MM.1S (cell line): ENCODE results near the gene LEF1.

Source experiments
- DNase-seq: peaks from one replicate; pipeline ENCODE4 v3.0.0-alpha.2; 2015
- H2AFZ ChIP-seq: fragments of 300-600 bp; sonication (generic); 2 replicates; pipeline ENCODE4 v1.6.0; 2016; ENCODE audit warnings: antibody characterized with exemption, low read length
- H3F3A ChIP-seq: fragments of 300-600 bp; sonication (generic); 2 replicates; pipeline ENCODE4 v1.6.1; 2016; ENCODE audit warnings: mild to moderate bottlenecking, antibody characterized with exemption, low read length, moderate library complexity, mixed read lengths; ENCODE audit not compliant: insufficient read depth
- H3K27ac ChIP-seq: fragments of 300-600 bp; sonication (generic); 2 replicates; pipeline ENCODE4 v1.5.1; 2016; ENCODE audit warnings: mild to moderate bottlenecking, low read length
- H3K27me3 ChIP-seq: fragments of 300-600 bp; sonication (generic); replicated peaks from 2 replicates; pipeline ENCODE4 v1.6.0; 2016; ENCODE audit warnings: low read length; ENCODE audit not compliant: insufficient read depth
- H3K36me3 ChIP-seq: fragments of 300-600 bp; sonication (generic); replicated peaks from 2 replicates; pipeline ENCODE4 v1.6.1; 2016; ENCODE audit warnings: mild to moderate bottlenecking, low read length, mixed read lengths; ENCODE audit not compliant: insufficient read depth
- H3K4me1 ChIP-seq: fragments of 300-600 bp; sonication (generic); 2 replicates; pipeline ENCODE4 v1.6.1; 2016; ENCODE audit warnings: low read length, mixed read lengths
- H3K4me2 ChIP-seq: fragments of 300-600 bp; sonication (generic); 2 replicates; pipeline ENCODE4 v1.6.0; 2016; ENCODE audit warnings: low read depth, low read length
- H3K4me3 ChIP-seq: fragments of 300-600 bp; sonication (generic); 2 replicates; pipeline ENCODE4 v1.5.1; 2016; ENCODE audit warnings: low read length, mixed read lengths
- H3K79me2 ChIP-seq: fragments of 300-600 bp; sonication (generic); 2 replicates; pipeline ENCODE4 v1.6.1; 2016; ENCODE audit warnings: mixed run types, low read length, mixed read lengths
- H3K9ac ChIP-seq: fragments of 300-600 bp; sonication (generic); 2 replicates; pipeline ENCODE4 v1.6.1; 2016; ENCODE audit warnings: low read length, mixed read lengths
- H3K9me2 ChIP-seq: fragments of 300-600 bp; sonication (generic); replicated peaks from 2 replicates; pipeline ENCODE4 v1.6.1; 2016; ENCODE audit warnings: mild to moderate bottlenecking, low read length, mixed read lengths; ENCODE audit not compliant: insufficient read depth
- H3K9me3 ChIP-seq: fragments of 300-600 bp; sonication (generic); replicated peaks from 2 replicates; pipeline ENCODE4 v1.6.1; 2016; ENCODE audit warnings: mild to moderate bottlenecking, low read length, mixed read lengths; ENCODE audit not compliant: insufficient read depth
- H4K20me1 ChIP-seq: fragments of 300-600 bp; sonication (generic); 2 replicates; pipeline ENCODE4 v1.6.1; 2016; ENCODE audit warnings: mild to moderate bottlenecking, low read length, moderate library complexity, mixed read lengths; ENCODE audit not compliant: insufficient read depth
- EZH2 ChIP-seq: fragments of 300-600 bp; sonication (generic); optimal IDR thresholded peaks from 2 replicates; pipeline ENCODE3; 2017; ENCODE audit warnings: low read depth, mild to moderate bottlenecking, antibody characterized with exemption, low read length, mixed read lengths
- EZH2phosphoT487 ChIP-seq: fragments of 300-600 bp; sonication (generic); IDR thresholded peaks from 2 replicates; pipeline ENCODE4 v1.6.1; 2018; ENCODE audit warnings: antibody characterized with exemption, low read length
- TF ChIP-seq, protein P1 (sequence below): fragments of 300-600 bp; sonication (generic); IDR thresholded peaks from 2 replicates; pipeline ENCODE4 v1.5.1; 2016; ENCODE audit warnings: antibody characterized with exemption, low read length, mixed read lengths

Gene LEF1

DNA sequence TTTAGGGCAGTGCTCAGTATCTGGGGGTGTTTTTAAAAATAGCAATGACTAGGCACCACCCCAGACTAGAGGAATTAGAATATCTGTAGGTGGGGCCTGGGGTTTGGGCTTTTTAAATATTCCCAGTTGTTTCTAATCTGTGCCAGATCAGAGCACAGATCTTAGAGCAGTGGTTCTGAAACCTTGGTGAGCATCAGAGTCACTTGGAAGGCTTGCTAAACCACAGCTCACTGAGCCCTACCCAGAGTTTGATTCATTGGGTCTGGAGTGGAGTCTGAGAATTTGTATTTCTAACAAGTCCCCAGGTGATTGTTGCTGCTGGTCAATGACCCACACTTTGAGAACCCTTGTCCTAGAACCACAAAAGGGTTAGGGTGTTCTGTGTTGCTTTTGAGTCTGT lies 162.4 kb downstream of the LEF1 start:
- Histone ChIP-seq H3K9ac (no peak overlapping the region), H4K20me1 (no peaks in the 10 kb centered on the region), H3K27me3 (no peaks in the 10 kb centered on the region), H2AFZ (no peak overlapping the region), H3F3A (no peaks in the 10 kb centered on the region), H3K9me3 (no peaks in the 10 kb centered on the region), H3K79me2 (peaks cover 74% of the 10 kb centered on the region), H3K36me3 (peaks cover 3% of the 10 kb centered on the region; the same call in 1 of the 2 replicates), H3K9me2 (no peaks in the 10 kb centered on the region), H3K4me3 (no peak overlapping the region), H3K27ac (no peak overlapping the region), H3K4me1 (peaks cover 4% of the 10 kb centered on the region), H3K4me2 (no peak overlapping the region)
- TF ChIP-seq, protein P1, sequence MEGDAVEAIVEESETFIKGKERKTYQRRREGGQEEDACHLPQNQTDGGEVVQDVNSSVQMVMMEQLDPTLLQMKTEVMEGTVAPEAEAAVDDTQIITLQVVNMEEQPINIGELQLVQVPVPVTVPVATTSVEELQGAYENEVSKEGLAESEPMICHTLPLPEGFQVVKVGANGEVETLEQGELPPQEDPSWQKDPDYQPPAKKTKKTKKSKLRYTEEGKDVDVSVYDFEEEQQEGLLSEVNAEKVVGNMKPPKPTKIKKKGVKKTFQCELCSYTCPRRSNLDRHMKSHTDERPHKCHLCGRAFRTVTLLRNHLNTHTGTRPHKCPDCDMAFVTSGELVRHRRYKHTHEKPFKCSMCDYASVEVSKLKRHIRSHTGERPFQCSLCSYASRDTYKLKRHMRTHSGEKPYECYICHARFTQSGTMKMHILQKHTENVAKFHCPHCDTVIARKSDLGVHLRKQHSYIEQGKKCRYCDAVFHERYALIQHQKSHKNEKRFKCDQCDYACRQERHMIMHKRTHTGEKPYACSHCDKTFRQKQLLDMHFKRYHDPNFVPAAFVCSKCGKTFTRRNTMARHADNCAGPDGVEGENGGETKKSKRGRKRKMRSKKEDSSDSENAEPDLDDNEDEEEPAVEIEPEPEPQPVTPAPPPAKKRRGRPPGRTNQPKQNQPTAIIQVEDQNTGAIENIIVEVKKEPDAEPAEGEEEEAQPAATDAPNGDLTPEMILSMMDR = no peak
- TF ChIP-seq EZH2phosphoT487 (no peak), EZH2 (no peak)
- no peak for DNase-seq

DNA sequence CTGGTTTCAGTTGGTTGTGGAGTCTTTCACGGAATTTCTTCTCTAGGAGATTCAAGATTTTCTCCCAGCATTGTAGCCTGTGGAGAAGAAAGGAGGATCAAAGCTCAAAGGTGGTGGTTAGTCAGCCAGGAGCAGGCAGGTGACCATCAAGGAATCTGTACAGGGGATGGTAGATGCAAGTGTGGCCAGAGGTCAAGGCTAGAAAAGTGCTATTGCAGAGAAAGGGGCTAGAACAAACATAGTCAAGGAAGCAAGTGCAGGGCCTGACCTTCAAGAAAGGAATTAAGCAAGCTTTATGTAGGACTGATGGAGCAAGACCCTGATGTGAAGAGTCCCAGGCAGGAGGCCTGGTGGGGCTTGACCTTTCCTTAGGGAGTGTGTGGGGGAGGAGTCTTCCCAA lies 162.9 kb downstream of the LEF1 start:
- TF ChIP-seq EZH2 (no peak), EZH2phosphoT487 (no peak)
- TF ChIP-seq, protein P1 = no peak
- Histone ChIP-seq H3K27me3 (no peaks in the 10 kb centered on the region), H3F3A (no peaks in the 10 kb centered on the region), H3K36me3 (no peaks in the 10 kb centered on the region; the same call in 1 of the 2 replicates), H3K9me3 (no peaks in the 10 kb centered on the region), H3K9ac (no peak overlapping the region), H3K9me2 (no peaks in the 10 kb centered on the region), H2AFZ (no peak overlapping the region), H3K4me1 (peaks cover 9% of the 10 kb centered on the region), H4K20me1 (no peaks in the 10 kb centered on the region), H3K79me2 (peaks cover 79% of the 10 kb centered on the region), H3K4me3 (no peak overlapping the region), H3K4me2 (no peak overlapping the region), H3K27ac (no peak overlapping the region)
- no peak for DNase-seq

DNA sequence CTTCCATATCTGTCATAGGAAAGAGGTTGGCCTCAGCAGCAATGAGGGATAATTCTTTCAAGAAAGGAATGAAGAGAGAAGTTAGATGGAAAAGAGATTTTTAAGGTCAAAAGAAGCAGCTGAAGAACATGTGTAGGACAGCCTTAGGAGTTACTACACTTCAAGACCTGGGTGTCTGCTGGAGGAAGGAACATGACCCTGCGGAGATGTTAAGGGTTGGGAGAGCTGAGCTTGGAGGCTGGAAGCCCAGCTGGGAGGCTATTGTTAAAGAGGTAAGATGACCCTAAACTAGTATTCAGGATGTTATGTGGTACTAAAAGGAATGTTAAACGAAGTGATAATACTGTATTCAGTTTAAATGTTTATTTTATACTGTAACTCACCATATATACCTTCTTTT lies 164.1 kb downstream of the LEF1 start:
- Histone ChIP-seq H3K9me2 (no peaks in the 10 kb centered on the region), H3F3A (no peaks in the 10 kb centered on the region), H3K9me3 (no peaks in the 10 kb centered on the region), H4K20me1 (no peaks in the 10 kb centered on the region), H3K79me2 (peaks cover 91% of the 10 kb centered on the region), H3K27ac (no peak overlapping the region), H3K36me3 (0 out of 2 replicates have a peak, but pooled peaks cover 5% of the 10 kb centered on the region), H3K9ac (no peak overlapping the region), H3K4me3 (no peak overlapping the region), H3K4me1 (peaks cover 15% of the 10 kb centered on the region), H3K4me2 (no peak overlapping the region), H3K27me3 (no peaks in the 10 kb centered on the region), H2AFZ (no peak overlapping the region)
- no peak for DNase-seq
- TF ChIP-seq, protein P1 = no peak
- no peak for TF ChIP-seq EZH2phosphoT487
- no peak for TF ChIP-seq EZH2
